Measurements from ENCODE around the gene SYT1. TPM values are rescaled to one million over a fixed set of nuclear protein-coding genes. Genes with fewer than 3 reads are reported as not detected.

The SYT1 gene
- total and polyA plus RNA-seq, 2 of the 8 experiments (the other 6 are each of a cell fraction or from before 2014, with no cell fraction given) = 11.0 to 34.6 TPM

- no peak for TF ChIP-seq RFX5 (IDR thresholded peaks at IDR 0.05; ENCODE audit: borderline replicate concordance, low read depth, low read length)
- TF ChIP-seq HDAC6 (IDR thresholded peaks at IDR 0.05; ENCODE audit: low read depth, low read length) = no peak
- TF ChIP-seq JUN (IDR thresholded peaks at IDR 0.05; ENCODE audit: low read depth, low read length) = no peak
- no peak for TF ChIP-seq SRF (IDR thresholded peaks at IDR 0.05; ENCODE audit: low read depth, low read length)
- TF ChIP-seq, protein P1, sequence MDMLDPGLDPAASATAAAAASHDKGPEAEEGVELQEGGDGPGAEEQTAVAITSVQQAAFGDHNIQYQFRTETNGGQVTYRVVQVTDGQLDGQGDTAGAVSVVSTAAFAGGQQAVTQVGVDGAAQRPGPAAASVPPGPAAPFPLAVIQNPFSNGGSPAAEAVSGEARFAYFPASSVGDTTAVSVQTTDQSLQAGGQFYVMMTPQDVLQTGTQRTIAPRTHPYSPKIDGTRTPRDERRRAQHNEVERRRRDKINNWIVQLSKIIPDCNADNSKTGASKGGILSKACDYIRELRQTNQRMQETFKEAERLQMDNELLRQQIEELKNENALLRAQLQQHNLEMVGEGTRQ (IDR thresholded peaks at IDR 0.05; ENCODE audit: low read length) = no peak
- TF ChIP-seq ATF3 (IDR thresholded peaks at IDR 0.05; ENCODE audit: insufficient read depth, low read depth, low read length) = no peak
- TF ChIP-seq TAF7 (optimal IDR thresholded peaks at IDR 0.05; ENCODE audit: borderline replicate concordance, low read depth, low read length) = no peak
- TF ChIP-seq POLR2A (IDR thresholded peaks at IDR 0.05; ENCODE audit: control extremely low read depth in 1 of 2, low read depth in 2 of 2, low read length in 2 of 2) = no peak
- no peak for TF ChIP-seq GABPA (IDR thresholded peaks at IDR 0.05; ENCODE audit: borderline replicate concordance, insufficient read depth, low read length)
Measured at GRCh38 chr12:78866518-78866917, 1.9 kb downstream of the SYT1 start (continued).

Data from H1 (cell line).